GM23338 (cell line): ENCODE results near the gene THBS3. TPM values are rescaled to one million over a fixed set of nuclear protein-coding genes. Genes with fewer than 3 reads are reported as not detected.

ENCODE experiments used
- ATAC-seq: fragments of 200-7000 bp; cut with Tn5 transposase; 3 replicates; pipeline ENCODE4 v1.9.1; 2020
- DNase-seq: peaks from one replicate; pipeline ENCODE4 v3.0.0-alpha.2; 2015; ENCODE audit warnings: low spot score
- H2AFZ ChIP-seq: fragments of 200-600 bp; sonication (generic); 2 replicates; pipeline ENCODE4 v1.8.0; 2016; ENCODE audit warnings: antibody characterized with exemption, mild to moderate bottlenecking, moderate library complexity
- H3F3A ChIP-seq: fragments of 200-600 bp; sonication (generic); replicated peaks from 2 replicates; pipeline ENCODE4 v1.8.0; 2017; ENCODE audit warnings: antibody characterized with exemption, mixed run types, low read depth
- H3K27ac ChIP-seq: fragments of 200-600 bp; sonication (generic); 2 replicates; pipeline ENCODE4 v1.6.1; 2016; ENCODE audit warnings: low read depth
- H3K27me3 ChIP-seq: fragments of 200-600 bp; sonication (generic); 2 replicates; pipeline ENCODE4 v1.8.0; 2016; ENCODE audit warnings: mild to moderate bottlenecking, mixed run types, moderate library complexity; ENCODE audit not compliant: insufficient read depth
- H3K36me3 ChIP-seq: fragments of 200-600 bp; sonication (generic); 2 replicates; pipeline ENCODE4 v1.8.0; 2016; ENCODE audit warnings: mild to moderate bottlenecking; ENCODE audit not compliant: insufficient read depth
- H3K4me1 ChIP-seq: fragments of 200-600 bp; sonication (generic); 2 replicates; pipeline ENCODE4 v1.8.0; 2016; ENCODE audit warnings: mild to moderate bottlenecking, moderate library complexity; ENCODE audit not compliant: insufficient read depth
- H3K4me2 ChIP-seq: fragments of 200-600 bp; sonication (generic); 2 replicates; pipeline ENCODE4 v1.7.1; 2017; ENCODE audit warnings: mixed run types
- H3K4me3 ChIP-seq: fragments of 200-600 bp; sonication (generic); 2 replicates; pipeline ENCODE4 v1.6.1; 2016; ENCODE audit warnings: mixed run types
- H3K79me2 ChIP-seq: fragments of 200-600 bp; sonication (generic); replicated peaks from 2 replicates; pipeline ENCODE4 v1.8.0; 2017; ENCODE audit warnings: mild to moderate bottlenecking; ENCODE audit not compliant: insufficient read depth
- H3K9me2 ChIP-seq: fragments of 200-600 bp; sonication (generic); 2 replicates; pipeline ENCODE4 v1.8.0; 2017; ENCODE audit not compliant: insufficient read depth
- H4K20me1 ChIP-seq: fragments of 200-600 bp; sonication (generic); replicated peaks from 2 replicates; pipeline ENCODE4 v1.8.0; 2017; ENCODE audit warnings: mild to moderate bottlenecking; ENCODE audit not compliant: insufficient read depth
- H3K27ac Mint-ChIP-seq: 2 replicates; pipeline ENCODE4 v1.8.0; 2020; ENCODE audit warnings: inconsistent platforms, mild to moderate bottlenecking, moderate library complexity, mixed read lengths
- H3K27me3 Mint-ChIP-seq: 3 replicates; pipeline ENCODE4 v1.8.0; 2022; ENCODE audit warnings: low read depth, mild to moderate bottlenecking, moderate library complexity, mixed read lengths, inconsistent platforms; ENCODE audit not compliant: insufficient read depth, poor library complexity
- H3K36me3 Mint-ChIP-seq: 3 replicates; pipeline ENCODE4 v1.8.0; 2021; ENCODE audit warnings: low read depth, mild to moderate bottlenecking, inconsistent platforms, moderate library complexity, mixed read lengths
- H3K4me1 Mint-ChIP-seq: 3 replicates; pipeline ENCODE4 v1.8.0; 2020; ENCODE audit warnings: mild to moderate bottlenecking, inconsistent platforms, mixed read lengths
- H3K4me3 Mint-ChIP-seq: 3 replicates; pipeline ENCODE4 v1.8.0; 2021; ENCODE audit warnings: moderate library complexity, mild to moderate bottlenecking, inconsistent platforms, mixed read lengths
- H3K9me3 Mint-ChIP-seq: 3 replicates; pipeline ENCODE4 v1.8.0; 2020; ENCODE audit warnings: moderate library complexity, mild to moderate bottlenecking, inconsistent platforms, mixed read lengths
- CREB1 ChIP-seq: fragments of 250-450 bp; sonication (Bioruptor Pico); IDR thresholded peaks from 2 replicates; pipeline ENCODE4 v1.5.0; 2020; ENCODE audit warnings: low read depth, mild to moderate bottlenecking, moderate library complexity
- CTCF ChIP-seq, 2 experiments: fragments of 200-600 bp in 1 of 2; sonication (generic) in 1 of 2; conservative IDR thresholded peaks; 2 replicates each; pipeline versions ENCODE4 v1.5.1 to v1.6.1; 2016 to 2017; ENCODE audit warnings: antibody characterized with exemption in 2 of 2, low read depth in 2 of 2, mild to moderate bottlenecking in 2 of 2, moderate library complexity in 1 of 2
- ETS1 ChIP-seq: IDR thresholded peaks from 2 replicates; pipeline ENCODE4 v1.6.1; 2016; ENCODE audit warnings: antibody characterized with exemption
- EZH2 ChIP-seq: fragments of 200-600 bp; sonication (generic); IDR thresholded peaks from one replicate; pipeline ENCODE4 v1.8.0; 2017; ENCODE audit warnings: antibody characterized with exemption, mild to moderate bottlenecking, low read depth; ENCODE audit not compliant: unreplicated experiment
- EZH2phosphoT487 ChIP-seq: fragments of 200-600 bp; sonication (generic); IDR thresholded peaks from one replicate; pipeline ENCODE4 v1.8.1; 2018; ENCODE audit warnings: antibody characterized with exemption; ENCODE audit not compliant: unreplicated experiment
- JUNB ChIP-seq: IDR thresholded peaks from one replicate; pipeline ENCODE4 v1.6.1; 2016; ENCODE audit warnings: antibody characterized with exemption; ENCODE audit not compliant: unreplicated experiment
- NANOG ChIP-seq: IDR thresholded peaks from 2 replicates; pipeline ENCODE4 v1.6.1; 2016; ENCODE audit warnings: antibody characterized with exemption, borderline replicate concordance
- POLR2AphosphoS5 ChIP-seq: IDR thresholded peaks from 2 replicates; pipeline ENCODE4 v1.6.1; 2016; ENCODE audit warnings: antibody characterized with exemption, low read depth
- REST ChIP-seq: IDR thresholded peaks from one replicate; pipeline ENCODE4 v1.6.1; 2018; ENCODE audit warnings: antibody characterized with exemption; ENCODE audit not compliant: unreplicated experiment
- STAT1 ChIP-seq: IDR thresholded peaks from one replicate; pipeline ENCODE4 v1.6.1; 2016; ENCODE audit warnings: antibody characterized with exemption; ENCODE audit not compliant: unreplicated experiment
- ZNF114 ChIP-seq: fragments of 250-450 bp; sonication (Bioruptor Pico); IDR thresholded peaks from 2 replicates; pipeline ENCODE4 v1.5.0; 2020; ENCODE audit warnings: mild to moderate bottlenecking, moderate library complexity
- ZNF331 ChIP-seq: fragments of 250-450 bp; sonication (Bioruptor Pico); IDR thresholded peaks from 2 replicates; pipeline ENCODE4 v1.5.0; 2020; ENCODE audit warnings: low read depth, mild to moderate bottlenecking, moderate library complexity
- polyA plus RNA-seq: library from polyadenylated mRNA; unstranded; fragments of >200 nt; fragmentation: Nextera tagmentation; extraction: Ambion mirVana; gene quantifications from 2 replicates; pipeline ENCODE4 v1.2.1, GENCODE V29; 2016
- total RNA-seq: library from RNA; depleted of rRNA; stranded (reverse); fragments of >200 nt; shearing (Covaris generic); gene quantifications from 2 replicates; pipeline ENCODE4 v1.2.3, GENCODE V29; 2014

THBS3 gene
- total and polyA plus RNA-seq, 2 experiments from 2014 or later: 1.2 to 4.3 TPM

GRCh38 chr1:155175281-155175926 is 32.3 kb downstream of the THBS3 start:
- ATAC-seq (no peak), DNase-seq (no peak)
- Histone ChIP-seq H3K4me1 (peaks cover 18% of the 10 kb centered on the region), H3K27ac (no peak overlapping the region), H4K20me1 (no peaks in the 10 kb centered on the region), H3K36me3 (peaks cover 18% of the 10 kb centered on the region; the same call in 1 of the 2 replicates), H3K4me2 (peak overlapping the region; percentile 100), H3F3A (peaks cover 22% of the 10 kb centered on the region), H3K9me2 (no peaks in the 10 kb centered on the region), H3K4me3 (peak overlapping the region; percentile 84), H3K79me2 (peaks cover 20% of the 10 kb centered on the region), H2AFZ (no peak overlapping the region), H3K27me3 (no peaks in the 10 kb centered on the region)
- Mint-ChIP-seq H3K4me3 (peak overlapping the region; percentile 86), H3K4me1 (peaks cover 25% of the 10 kb centered on the region), H3K27me3 (peaks cover 18% of the 10 kb centered on the region), H3K27ac (no peak overlapping the region), H3K36me3 (peaks cover 44% of the 10 kb centered on the region), H3K9me3 (peaks cover 4% of the 10 kb centered on the region)
- TF ChIP-seq STAT1 (no peak), EZH2 (no peak), JUNB (no peak)

- peaks cover 22% of the 10 kb centered on the region for H3F3A ChIP-seq
- H3K9me3 Mint-ChIP-seq: peaks cover 4% of the 10 kb centered on the region
- peak overlapping the region; percentile 88 for H3K27ac Mint-ChIP-seq
- H3K4me1 Mint-ChIP-seq: peaks cover 25% of the 10 kb centered on the region
- H2AFZ ChIP-seq: no peak overlapping the region
- peaks cover 18% of the 10 kb centered on the region for H3K4me1 ChIP-seq
- DNase-seq (peak; percentile 87), ATAC-seq (peak; percentile 19)
- H3K9me2 ChIP-seq: no peaks in the 10 kb centered on the region
- peaks cover 42% of the 10 kb centered on the region for H3K36me3 Mint-ChIP-seq
- peak overlapping the region; percentile 100 for H3K4me2 ChIP-seq
- H3K27me3 ChIP-seq: no peaks in the 10 kb centered on the region
- peak overlapping the region; percentile 84 for H3K4me3 ChIP-seq
- peaks cover 12% of the 10 kb centered on the region; the same call in 1 of the 2 replicates for H3K36me3 ChIP-seq
- peak overlapping the region; percentile 80; the same call in 1 of the 2 replicates for H3K27ac ChIP-seq
- H4K20me1 ChIP-seq: no peaks in the 10 kb centered on the region
- H3K79me2 ChIP-seq: peaks cover 20% of the 10 kb centered on the region
- peak overlapping the region; percentile 86 for H3K4me3 Mint-ChIP-seq
- peaks cover 18% of the 10 kb centered on the region for H3K27me3 Mint-ChIP-seq
- TF ChIP-seq ZNF331 (CRISPR knock-in tag) (no peak), REST (no peak), ETS1 (peak; percentile 56; the same call in 1 of the 2 replicates), CREB1 (no peak), EZH2 (no peak), NANOG (no peak), STAT1 (no peak), POLR2AphosphoS5 (peak; percentile 56; the same call in 1 of the 2 replicates), CTCF (conservative IDR thresholded peaks at IDR 0.05; ENCODE audit: low read depth in 2 of 2) (no peak), EZH2phosphoT487 (no peak), JUNB (no peak), ZNF114 (CRISPR knock-in tag) (no peak)
Measured at GRCh38 chr1:155174324-155175280, 33.1 kb downstream of the THBS3 start.
